Neural cell (in vitro differentiated cells): ENCODE data around the gene EYA3. TPM values are rescaled to one million over a fixed set of nuclear protein-coding genes. Genes with fewer than 3 reads are reported as not detected.

Source experiments
- H2AFZ ChIP-seq: fragments of 200-600, 300-800 bp; sonication (generic), shearing (Covaris generic); 2 replicates; pipeline ENCODE4 v1.6.0; 2014; ENCODE audit warnings: low read depth, mild to moderate bottlenecking, antibody characterized with exemption, low read length, moderate library complexity
- H3F3A ChIP-seq: fragments of 200-600 bp; shearing (Covaris generic); 2 replicates; pipeline ENCODE4 v1.6.1; 2016; ENCODE audit warnings: mild to moderate bottlenecking, moderate library complexity, mixed read lengths, antibody characterized with exemption, low read length; ENCODE audit not compliant: insufficient read depth, poor library complexity, severe bottlenecking
- H3K27ac ChIP-seq: fragments of 200-600, 300-800 bp; sonication (generic), shearing (Covaris generic); 2 replicates; pipeline ENCODE4 v1.5.1; 2014; ENCODE audit warnings: mild to moderate bottlenecking, low read length, moderate library complexity
- H3K27me3 ChIP-seq: fragments of 300-800, 200-600 bp; sonication (generic), shearing (Covaris generic); 2 replicates; pipeline ENCODE4 v1.6.0; 2014; ENCODE audit warnings: mild to moderate bottlenecking, low read depth, low read length, moderate library complexity; ENCODE audit not compliant: insufficient read depth
- H3K36me3 ChIP-seq: fragments of 300-800, 200-600 bp; sonication (generic), shearing (Covaris generic); 2 replicates; pipeline ENCODE4 v1.5.1; 2014; ENCODE audit warnings: mild to moderate bottlenecking, antibody characterized with exemption, low read length, moderate library complexity; ENCODE audit not compliant: insufficient read depth
- H3K4me2 ChIP-seq: fragments of 300-800, 200-600 bp; sonication (generic), shearing (Covaris generic); 2 replicates; pipeline ENCODE4 v1.6.0; 2014; ENCODE audit warnings: mild to moderate bottlenecking, low read length
- H3K4me3 ChIP-seq: fragments of 300-800, 200-600 bp; sonication (generic), shearing (Covaris generic); 2 replicates; pipeline ENCODE4 v1.5.1; 2014; ENCODE audit warnings: mild to moderate bottlenecking, low read length, moderate library complexity
- H3K79me2 ChIP-seq: fragments of 200-600 bp; shearing (Covaris generic); replicated peaks from 2 replicates; pipeline ENCODE4 v1.6.0; 2014; ENCODE audit warnings: mild to moderate bottlenecking, low read length, moderate library complexity; ENCODE audit not compliant: insufficient read depth
- H3K9ac ChIP-seq: fragments of 300-800, 200-600 bp; sonication (generic), shearing (Covaris generic); 2 replicates; pipeline ENCODE4 v1.6.1; 2016; ENCODE audit warnings: mild to moderate bottlenecking, low read length, mixed read lengths
- H3K9me2 ChIP-seq: fragments of 200-600 bp; shearing (Covaris generic); 2 replicates; pipeline ENCODE4 v1.6.1; 2016; ENCODE audit warnings: mild to moderate bottlenecking, low read length, mixed read lengths; ENCODE audit not compliant: insufficient read depth
- H3K9me3 ChIP-seq: fragments of 200-600, 300-800 bp; sonication (generic), shearing (Covaris generic); 2 replicates; pipeline ENCODE4 v1.6.1; 2016; ENCODE audit warnings: mild to moderate bottlenecking, mixed run types, low read length, moderate library complexity, mixed read lengths
- H4K20me1 ChIP-seq: fragments of 200-600 bp; shearing (Covaris generic); 2 replicates; pipeline ENCODE4 v1.6.1; 2016; ENCODE audit warnings: mild to moderate bottlenecking, mixed run types; ENCODE audit not compliant: insufficient read depth
- EZH2 ChIP-seq: fragments of 200-600, 300-800 bp; shearing (Covaris generic), sonication (generic); IDR thresholded peaks from 2 replicates; pipeline ENCODE4 v1.6.1; 2014; ENCODE audit warnings: antibody characterized with exemption, low read length, borderline replicate concordance, mild to moderate bottlenecking; ENCODE audit not compliant: insufficient read depth, poor library complexity, severe bottlenecking
- MXI1 ChIP-seq: fragments of 450-650 bp; conservative IDR thresholded peaks from 2 replicates; pipeline ENCODE4 v1.6.1; 2014; ENCODE audit warnings: antibody characterized with exemption, mild to moderate bottlenecking; ENCODE audit not compliant: poor library complexity, severe bottlenecking
- RAD21 ChIP-seq: fragments of 450-650 bp; conservative IDR thresholded peaks from 2 replicates; pipeline ENCODE4 v1.6.1; 2014; ENCODE audit warnings: antibody characterized with exemption, mild to moderate bottlenecking, moderate library complexity
- SMC3 ChIP-seq: fragments of 450-650 bp; conservative IDR thresholded peaks from 2 replicates; pipeline ENCODE4 v1.6.1; 2014; ENCODE audit warnings: antibody characterized with exemption, mild to moderate bottlenecking, moderate library complexity; ENCODE audit not compliant: poor library complexity
- TAF1 ChIP-seq: IDR thresholded peaks from 2 replicates; pipeline ENCODE4 v1.6.1; 2012; ENCODE audit warnings: low read depth
- polyA plus RNA-seq: library from polyadenylated mRNA; depleted of rRNA; stranded (reverse); fragments of >200 nt; gene quantifications from 2 replicates; pipeline ENCODE4 v1.2.3, GENCODE V29; 2014
- TF ChIP-seq, protein P1 (sequence below): fragments of 450-650 bp; IDR thresholded peaks from 2 replicates; pipeline ENCODE4 v1.5.1; 2014; ENCODE audit warnings: antibody characterized with exemption, mild to moderate bottlenecking, moderate library complexity; ENCODE audit not compliant: poor library complexity, severe bottlenecking
- TF ChIP-seq, protein P2 (sequence below): IDR thresholded peaks from 2 replicates; pipeline ENCODE4 v1.6.1; 2012; ENCODE audit warnings: borderline replicate concordance

EYA3 gene
- polyA plus RNA-seq, 1 donor from 2014 or later = 11.2 TPM

GRCh38 chr1:28037946-28038345, 50.5 kb downstream of the EYA3 start:
- no peak overlapping the region for H3K4me3 ChIP-seq
- no peak overlapping the region for H3K27ac ChIP-seq
- no peaks in the 10 kb centered on the region for H3K36me3 ChIP-seq
- no peaks in the 10 kb centered on the region for H3K9me3 ChIP-seq
- no peak overlapping the region for H3K4me2 ChIP-seq
- no peaks in the 10 kb centered on the region for H3K79me2 ChIP-seq
- TF ChIP-seq SMC3 = no peak
- H3F3A ChIP-seq = no peaks in the 10 kb centered on the region
- no peaks in the 10 kb centered on the region for H3K9me2 ChIP-seq
- H2AFZ ChIP-seq = no peak overlapping the region
- H3K9ac ChIP-seq = no peak overlapping the region
- H4K20me1 ChIP-seq = no peaks in the 10 kb centered on the region
- no peaks in the 10 kb centered on the region for H3K27me3 ChIP-seq

GRCh38 chr1:28037206-28037605, 51.2 kb downstream of the EYA3 start:
- Histone ChIP-seq H3K4me2 (no peak overlapping the region), H2AFZ (no peak overlapping the region), H3K27ac (no peak overlapping the region), H3K9me2 (no peaks in the 10 kb centered on the region), H3F3A (no peaks in the 10 kb centered on the region), H3K9ac (no peak overlapping the region), H3K36me3 (no peaks in the 10 kb centered on the region), H3K9me3 (no peaks in the 10 kb centered on the region), H3K27me3 (no peaks in the 10 kb centered on the region), H4K20me1 (no peaks in the 10 kb centered on the region), H3K4me3 (no peak overlapping the region), H3K79me2 (no peaks in the 10 kb centered on the region)
- TF ChIP-seq, protein P1, sequence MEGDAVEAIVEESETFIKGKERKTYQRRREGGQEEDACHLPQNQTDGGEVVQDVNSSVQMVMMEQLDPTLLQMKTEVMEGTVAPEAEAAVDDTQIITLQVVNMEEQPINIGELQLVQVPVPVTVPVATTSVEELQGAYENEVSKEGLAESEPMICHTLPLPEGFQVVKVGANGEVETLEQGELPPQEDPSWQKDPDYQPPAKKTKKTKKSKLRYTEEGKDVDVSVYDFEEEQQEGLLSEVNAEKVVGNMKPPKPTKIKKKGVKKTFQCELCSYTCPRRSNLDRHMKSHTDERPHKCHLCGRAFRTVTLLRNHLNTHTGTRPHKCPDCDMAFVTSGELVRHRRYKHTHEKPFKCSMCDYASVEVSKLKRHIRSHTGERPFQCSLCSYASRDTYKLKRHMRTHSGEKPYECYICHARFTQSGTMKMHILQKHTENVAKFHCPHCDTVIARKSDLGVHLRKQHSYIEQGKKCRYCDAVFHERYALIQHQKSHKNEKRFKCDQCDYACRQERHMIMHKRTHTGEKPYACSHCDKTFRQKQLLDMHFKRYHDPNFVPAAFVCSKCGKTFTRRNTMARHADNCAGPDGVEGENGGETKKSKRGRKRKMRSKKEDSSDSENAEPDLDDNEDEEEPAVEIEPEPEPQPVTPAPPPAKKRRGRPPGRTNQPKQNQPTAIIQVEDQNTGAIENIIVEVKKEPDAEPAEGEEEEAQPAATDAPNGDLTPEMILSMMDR = no peak
- TF ChIP-seq MXI1 (no peak), EZH2 (no peak)
- TF ChIP-seq, protein P2, sequence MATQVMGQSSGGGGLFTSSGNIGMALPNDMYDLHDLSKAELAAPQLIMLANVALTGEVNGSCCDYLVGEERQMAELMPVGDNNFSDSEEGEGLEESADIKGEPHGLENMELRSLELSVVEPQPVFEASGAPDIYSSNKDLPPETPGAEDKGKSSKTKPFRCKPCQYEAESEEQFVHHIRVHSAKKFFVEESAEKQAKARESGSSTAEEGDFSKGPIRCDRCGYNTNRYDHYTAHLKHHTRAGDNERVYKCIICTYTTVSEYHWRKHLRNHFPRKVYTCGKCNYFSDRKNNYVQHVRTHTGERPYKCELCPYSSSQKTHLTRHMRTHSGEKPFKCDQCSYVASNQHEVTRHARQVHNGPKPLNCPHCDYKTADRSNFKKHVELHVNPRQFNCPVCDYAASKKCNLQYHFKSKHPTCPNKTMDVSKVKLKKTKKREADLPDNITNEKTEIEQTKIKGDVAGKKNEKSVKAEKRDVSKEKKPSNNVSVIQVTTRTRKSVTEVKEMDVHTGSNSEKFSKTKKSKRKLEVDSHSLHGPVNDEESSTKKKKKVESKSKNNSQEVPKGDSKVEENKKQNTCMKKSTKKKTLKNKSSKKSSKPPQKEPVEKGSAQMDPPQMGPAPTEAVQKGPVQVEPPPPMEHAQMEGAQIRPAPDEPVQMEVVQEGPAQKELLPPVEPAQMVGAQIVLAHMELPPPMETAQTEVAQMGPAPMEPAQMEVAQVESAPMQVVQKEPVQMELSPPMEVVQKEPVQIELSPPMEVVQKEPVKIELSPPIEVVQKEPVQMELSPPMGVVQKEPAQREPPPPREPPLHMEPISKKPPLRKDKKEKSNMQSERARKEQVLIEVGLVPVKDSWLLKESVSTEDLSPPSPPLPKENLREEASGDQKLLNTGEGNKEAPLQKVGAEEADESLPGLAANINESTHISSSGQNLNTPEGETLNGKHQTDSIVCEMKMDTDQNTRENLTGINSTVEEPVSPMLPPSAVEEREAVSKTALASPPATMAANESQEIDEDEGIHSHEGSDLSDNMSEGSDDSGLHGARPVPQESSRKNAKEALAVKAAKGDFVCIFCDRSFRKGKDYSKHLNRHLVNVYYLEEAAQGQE = no peak

- H3K27me3 ChIP-seq = no peaks in the 10 kb centered on the region
- H3F3A ChIP-seq = no peaks in the 10 kb centered on the region
- no peak overlapping the region for H2AFZ ChIP-seq
- no peaks in the 10 kb centered on the region for H4K20me1 ChIP-seq
- no peak overlapping the region for H3K9ac ChIP-seq
- H3K79me2 ChIP-seq = no peaks in the 10 kb centered on the region
- H3K27ac ChIP-seq = no peak overlapping the region
- TF ChIP-seq, protein P1 = no peak
- TF ChIP-seq RAD21 (no peak), TAF1 (no peak)
- H3K9me3 ChIP-seq = no peaks in the 10 kb centered on the region
- no peaks in the 10 kb centered on the region for H3K36me3 ChIP-seq
- no peaks in the 10 kb centered on the region for H3K9me2 ChIP-seq
- H3K4me3 ChIP-seq = no peak overlapping the region
- H3K4me2 ChIP-seq = no peak overlapping the region
Measured at GRCh38 chr1:28036431-28036830, 52.0 kb downstream of the EYA3 start.
